GM23338 (cell line): ENCODE data around the gene WDR1. TPM values are rescaled to one million over a fixed set of nuclear protein-coding genes. Genes with fewer than 3 reads are reported as not detected.

Experiments used
- ATAC-seq: fragments of 200-7000 bp; cut with Tn5 transposase; 3 replicates; pipeline ENCODE4 v1.9.1; 2020
- DNase-seq: peaks from one replicate; pipeline ENCODE4 v3.0.0-alpha.2; 2015; ENCODE audit warnings: low spot score
- H2AFZ ChIP-seq: fragments of 200-600 bp; sonication (generic); 2 replicates; pipeline ENCODE4 v1.8.0; 2016; ENCODE audit warnings: antibody characterized with exemption, mild to moderate bottlenecking, moderate library complexity
- H3F3A ChIP-seq: fragments of 200-600 bp; sonication (generic); replicated peaks from 2 replicates; pipeline ENCODE4 v1.8.0; 2017; ENCODE audit warnings: antibody characterized with exemption, mixed run types, low read depth
- H3K27ac ChIP-seq: fragments of 200-600 bp; sonication (generic); 2 replicates; pipeline ENCODE4 v1.6.1; 2016; ENCODE audit warnings: low read depth
- H3K27me3 ChIP-seq: fragments of 200-600 bp; sonication (generic); 2 replicates; pipeline ENCODE4 v1.8.0; 2016; ENCODE audit warnings: mild to moderate bottlenecking, mixed run types, moderate library complexity; ENCODE audit not compliant: insufficient read depth
- H3K36me3 ChIP-seq: fragments of 200-600 bp; sonication (generic); 2 replicates; pipeline ENCODE4 v1.8.0; 2016; ENCODE audit warnings: mild to moderate bottlenecking; ENCODE audit not compliant: insufficient read depth
- H3K4me1 ChIP-seq: fragments of 200-600 bp; sonication (generic); 2 replicates; pipeline ENCODE4 v1.8.0; 2016; ENCODE audit warnings: mild to moderate bottlenecking, moderate library complexity; ENCODE audit not compliant: insufficient read depth
- H3K4me2 ChIP-seq: fragments of 200-600 bp; sonication (generic); 2 replicates; pipeline ENCODE4 v1.7.1; 2017; ENCODE audit warnings: mixed run types
- H3K4me3 ChIP-seq: fragments of 200-600 bp; sonication (generic); 2 replicates; pipeline ENCODE4 v1.6.1; 2016; ENCODE audit warnings: mixed run types
- H3K79me2 ChIP-seq: fragments of 200-600 bp; sonication (generic); replicated peaks from 2 replicates; pipeline ENCODE4 v1.8.0; 2017; ENCODE audit warnings: mild to moderate bottlenecking; ENCODE audit not compliant: insufficient read depth
- H3K9me2 ChIP-seq: fragments of 200-600 bp; sonication (generic); 2 replicates; pipeline ENCODE4 v1.8.0; 2017; ENCODE audit not compliant: insufficient read depth
- H4K20me1 ChIP-seq: fragments of 200-600 bp; sonication (generic); replicated peaks from 2 replicates; pipeline ENCODE4 v1.8.0; 2017; ENCODE audit warnings: mild to moderate bottlenecking; ENCODE audit not compliant: insufficient read depth
- H3K27ac Mint-ChIP-seq: 2 replicates; pipeline ENCODE4 v1.8.0; 2020; ENCODE audit warnings: inconsistent platforms, mild to moderate bottlenecking, moderate library complexity, mixed read lengths
- H3K27me3 Mint-ChIP-seq: 3 replicates; pipeline ENCODE4 v1.8.0; 2022; ENCODE audit warnings: low read depth, mild to moderate bottlenecking, moderate library complexity, mixed read lengths, inconsistent platforms; ENCODE audit not compliant: insufficient read depth, poor library complexity
- H3K36me3 Mint-ChIP-seq: 3 replicates; pipeline ENCODE4 v1.8.0; 2021; ENCODE audit warnings: low read depth, mild to moderate bottlenecking, inconsistent platforms, moderate library complexity, mixed read lengths
- H3K4me1 Mint-ChIP-seq: 3 replicates; pipeline ENCODE4 v1.8.0; 2020; ENCODE audit warnings: mild to moderate bottlenecking, inconsistent platforms, mixed read lengths
- H3K4me3 Mint-ChIP-seq: 3 replicates; pipeline ENCODE4 v1.8.0; 2021; ENCODE audit warnings: moderate library complexity, mild to moderate bottlenecking, inconsistent platforms, mixed read lengths
- H3K9me3 Mint-ChIP-seq: 3 replicates; pipeline ENCODE4 v1.8.0; 2020; ENCODE audit warnings: moderate library complexity, mild to moderate bottlenecking, inconsistent platforms, mixed read lengths
- EZH2 ChIP-seq: fragments of 200-600 bp; sonication (generic); IDR thresholded peaks from one replicate; pipeline ENCODE4 v1.8.0; 2017; ENCODE audit warnings: antibody characterized with exemption, mild to moderate bottlenecking, low read depth; ENCODE audit not compliant: unreplicated experiment
- EZH2phosphoT487 ChIP-seq: fragments of 200-600 bp; sonication (generic); IDR thresholded peaks from one replicate; pipeline ENCODE4 v1.8.1; 2018; ENCODE audit warnings: antibody characterized with exemption; ENCODE audit not compliant: unreplicated experiment
- JUNB ChIP-seq: IDR thresholded peaks from one replicate; pipeline ENCODE4 v1.6.1; 2016; ENCODE audit warnings: antibody characterized with exemption; ENCODE audit not compliant: unreplicated experiment
- POLR2AphosphoS5 ChIP-seq: IDR thresholded peaks from 2 replicates; pipeline ENCODE4 v1.6.1; 2016; ENCODE audit warnings: antibody characterized with exemption, low read depth
- STAT1 ChIP-seq: IDR thresholded peaks from one replicate; pipeline ENCODE4 v1.6.1; 2016; ENCODE audit warnings: antibody characterized with exemption; ENCODE audit not compliant: unreplicated experiment
- ZNF331 ChIP-seq: fragments of 250-450 bp; sonication (Bioruptor Pico); IDR thresholded peaks from 2 replicates; pipeline ENCODE4 v1.5.0; 2020; ENCODE audit warnings: low read depth, mild to moderate bottlenecking, moderate library complexity
- polyA plus RNA-seq: library from polyadenylated mRNA; unstranded; fragments of >200 nt; fragmentation: Nextera tagmentation; extraction: Ambion mirVana; gene quantifications from 2 replicates; pipeline ENCODE4 v1.2.1, GENCODE V29; 2016
- total RNA-seq: library from RNA; depleted of rRNA; stranded (reverse); fragments of >200 nt; shearing (Covaris generic); gene quantifications from 2 replicates; pipeline ENCODE4 v1.2.3, GENCODE V29; 2014
- TF ChIP-seq, protein P1 (sequence below): IDR thresholded peaks from one replicate; pipeline ENCODE4 v1.6.1; 2018; ENCODE audit warnings: antibody characterized with exemption; ENCODE audit not compliant: unreplicated experiment
- TF ChIP-seq, protein P2 (sequence below): fragments of 250-450 bp; sonication (Bioruptor Pico); IDR thresholded peaks from 2 replicates; pipeline ENCODE4 v1.5.0; 2020; ENCODE audit warnings: mild to moderate bottlenecking, moderate library complexity

Gene WDR1
- total and polyA plus RNA-seq, 2 experiments from 2014 or later: 93.2 to 248 TPM

DNA sequence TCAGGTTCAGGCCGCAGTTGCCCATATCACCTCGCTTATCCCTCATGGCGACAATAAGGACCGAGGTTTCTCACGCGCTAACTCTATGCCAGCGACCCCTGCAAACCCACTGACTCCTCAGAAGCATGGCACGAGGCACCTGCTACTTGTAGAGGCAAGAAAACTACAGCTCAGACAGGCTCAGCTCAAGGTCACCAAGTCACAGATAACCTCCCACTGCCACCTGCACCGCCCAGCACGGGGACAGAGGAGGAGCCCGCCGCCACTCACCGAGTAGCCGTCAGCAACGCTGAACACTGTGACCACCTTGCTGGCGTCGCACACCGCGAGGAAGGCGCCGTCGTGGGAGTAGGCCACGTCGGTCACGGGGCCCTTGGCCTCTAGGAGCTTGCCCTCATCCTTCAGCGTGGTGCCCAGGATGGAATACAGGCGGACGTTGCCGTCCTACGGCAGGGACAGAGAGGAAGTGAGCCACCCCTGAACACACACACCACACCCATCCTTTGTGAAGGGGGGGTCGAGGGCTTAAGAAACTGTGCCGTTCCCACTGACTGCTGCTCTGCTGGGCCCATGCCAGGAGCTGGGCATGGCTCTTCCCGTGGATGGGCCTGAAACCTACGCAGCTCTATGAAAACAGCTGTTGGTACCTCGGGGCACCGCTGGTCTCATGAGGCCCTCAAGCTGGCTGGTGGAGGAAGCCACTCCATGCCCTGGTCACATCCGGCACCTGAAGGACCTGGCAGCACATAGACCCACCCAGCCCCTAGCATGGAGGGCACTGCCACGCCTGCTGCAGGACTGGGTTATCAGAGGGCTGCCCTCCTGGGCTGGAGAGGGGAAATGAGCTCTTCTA, 38.9 kb downstream of the WDR1 start:
- Histone ChIP-seq H4K20me1 (no peaks in the 10 kb centered on the region; the same call in 1 of the 2 replicates), H3K79me2 (no peaks in the 10 kb centered on the region), H3K9me2 (no peaks in the 10 kb centered on the region), H3F3A (no peaks in the 10 kb centered on the region), H3K27me3 (no peaks in the 10 kb centered on the region), H3K4me3 (no peak overlapping the region), H2AFZ (no peak overlapping the region), H3K36me3 (peaks cover 37% of the 10 kb centered on the region), H3K4me1 (no peaks in the 10 kb centered on the region), H3K27ac (no peak overlapping the region), H3K4me2 (no peak overlapping the region)
- Mint-ChIP-seq H3K9me3 (no peaks in the 10 kb centered on the region), H3K36me3 (peaks cover 95% of the 10 kb centered on the region), H3K27ac (no peak overlapping the region), H3K4me1 (no peaks in the 10 kb centered on the region; the same call in 2 of the 3 replicates), H3K4me3 (no peak overlapping the region), H3K27me3 (peaks cover 8% of the 10 kb centered on the region)
- TF ChIP-seq STAT1 (no peak), JUNB (no peak), EZH2phosphoT487 (no peak), EZH2 (no peak), POLR2AphosphoS5 (no peak), ZNF331 (CRISPR knock-in tag) (no peak)
- TF ChIP-seq, protein P1, sequence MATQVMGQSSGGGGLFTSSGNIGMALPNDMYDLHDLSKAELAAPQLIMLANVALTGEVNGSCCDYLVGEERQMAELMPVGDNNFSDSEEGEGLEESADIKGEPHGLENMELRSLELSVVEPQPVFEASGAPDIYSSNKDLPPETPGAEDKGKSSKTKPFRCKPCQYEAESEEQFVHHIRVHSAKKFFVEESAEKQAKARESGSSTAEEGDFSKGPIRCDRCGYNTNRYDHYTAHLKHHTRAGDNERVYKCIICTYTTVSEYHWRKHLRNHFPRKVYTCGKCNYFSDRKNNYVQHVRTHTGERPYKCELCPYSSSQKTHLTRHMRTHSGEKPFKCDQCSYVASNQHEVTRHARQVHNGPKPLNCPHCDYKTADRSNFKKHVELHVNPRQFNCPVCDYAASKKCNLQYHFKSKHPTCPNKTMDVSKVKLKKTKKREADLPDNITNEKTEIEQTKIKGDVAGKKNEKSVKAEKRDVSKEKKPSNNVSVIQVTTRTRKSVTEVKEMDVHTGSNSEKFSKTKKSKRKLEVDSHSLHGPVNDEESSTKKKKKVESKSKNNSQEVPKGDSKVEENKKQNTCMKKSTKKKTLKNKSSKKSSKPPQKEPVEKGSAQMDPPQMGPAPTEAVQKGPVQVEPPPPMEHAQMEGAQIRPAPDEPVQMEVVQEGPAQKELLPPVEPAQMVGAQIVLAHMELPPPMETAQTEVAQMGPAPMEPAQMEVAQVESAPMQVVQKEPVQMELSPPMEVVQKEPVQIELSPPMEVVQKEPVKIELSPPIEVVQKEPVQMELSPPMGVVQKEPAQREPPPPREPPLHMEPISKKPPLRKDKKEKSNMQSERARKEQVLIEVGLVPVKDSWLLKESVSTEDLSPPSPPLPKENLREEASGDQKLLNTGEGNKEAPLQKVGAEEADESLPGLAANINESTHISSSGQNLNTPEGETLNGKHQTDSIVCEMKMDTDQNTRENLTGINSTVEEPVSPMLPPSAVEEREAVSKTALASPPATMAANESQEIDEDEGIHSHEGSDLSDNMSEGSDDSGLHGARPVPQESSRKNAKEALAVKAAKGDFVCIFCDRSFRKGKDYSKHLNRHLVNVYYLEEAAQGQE: no peak
- TF ChIP-seq, protein P2, sequence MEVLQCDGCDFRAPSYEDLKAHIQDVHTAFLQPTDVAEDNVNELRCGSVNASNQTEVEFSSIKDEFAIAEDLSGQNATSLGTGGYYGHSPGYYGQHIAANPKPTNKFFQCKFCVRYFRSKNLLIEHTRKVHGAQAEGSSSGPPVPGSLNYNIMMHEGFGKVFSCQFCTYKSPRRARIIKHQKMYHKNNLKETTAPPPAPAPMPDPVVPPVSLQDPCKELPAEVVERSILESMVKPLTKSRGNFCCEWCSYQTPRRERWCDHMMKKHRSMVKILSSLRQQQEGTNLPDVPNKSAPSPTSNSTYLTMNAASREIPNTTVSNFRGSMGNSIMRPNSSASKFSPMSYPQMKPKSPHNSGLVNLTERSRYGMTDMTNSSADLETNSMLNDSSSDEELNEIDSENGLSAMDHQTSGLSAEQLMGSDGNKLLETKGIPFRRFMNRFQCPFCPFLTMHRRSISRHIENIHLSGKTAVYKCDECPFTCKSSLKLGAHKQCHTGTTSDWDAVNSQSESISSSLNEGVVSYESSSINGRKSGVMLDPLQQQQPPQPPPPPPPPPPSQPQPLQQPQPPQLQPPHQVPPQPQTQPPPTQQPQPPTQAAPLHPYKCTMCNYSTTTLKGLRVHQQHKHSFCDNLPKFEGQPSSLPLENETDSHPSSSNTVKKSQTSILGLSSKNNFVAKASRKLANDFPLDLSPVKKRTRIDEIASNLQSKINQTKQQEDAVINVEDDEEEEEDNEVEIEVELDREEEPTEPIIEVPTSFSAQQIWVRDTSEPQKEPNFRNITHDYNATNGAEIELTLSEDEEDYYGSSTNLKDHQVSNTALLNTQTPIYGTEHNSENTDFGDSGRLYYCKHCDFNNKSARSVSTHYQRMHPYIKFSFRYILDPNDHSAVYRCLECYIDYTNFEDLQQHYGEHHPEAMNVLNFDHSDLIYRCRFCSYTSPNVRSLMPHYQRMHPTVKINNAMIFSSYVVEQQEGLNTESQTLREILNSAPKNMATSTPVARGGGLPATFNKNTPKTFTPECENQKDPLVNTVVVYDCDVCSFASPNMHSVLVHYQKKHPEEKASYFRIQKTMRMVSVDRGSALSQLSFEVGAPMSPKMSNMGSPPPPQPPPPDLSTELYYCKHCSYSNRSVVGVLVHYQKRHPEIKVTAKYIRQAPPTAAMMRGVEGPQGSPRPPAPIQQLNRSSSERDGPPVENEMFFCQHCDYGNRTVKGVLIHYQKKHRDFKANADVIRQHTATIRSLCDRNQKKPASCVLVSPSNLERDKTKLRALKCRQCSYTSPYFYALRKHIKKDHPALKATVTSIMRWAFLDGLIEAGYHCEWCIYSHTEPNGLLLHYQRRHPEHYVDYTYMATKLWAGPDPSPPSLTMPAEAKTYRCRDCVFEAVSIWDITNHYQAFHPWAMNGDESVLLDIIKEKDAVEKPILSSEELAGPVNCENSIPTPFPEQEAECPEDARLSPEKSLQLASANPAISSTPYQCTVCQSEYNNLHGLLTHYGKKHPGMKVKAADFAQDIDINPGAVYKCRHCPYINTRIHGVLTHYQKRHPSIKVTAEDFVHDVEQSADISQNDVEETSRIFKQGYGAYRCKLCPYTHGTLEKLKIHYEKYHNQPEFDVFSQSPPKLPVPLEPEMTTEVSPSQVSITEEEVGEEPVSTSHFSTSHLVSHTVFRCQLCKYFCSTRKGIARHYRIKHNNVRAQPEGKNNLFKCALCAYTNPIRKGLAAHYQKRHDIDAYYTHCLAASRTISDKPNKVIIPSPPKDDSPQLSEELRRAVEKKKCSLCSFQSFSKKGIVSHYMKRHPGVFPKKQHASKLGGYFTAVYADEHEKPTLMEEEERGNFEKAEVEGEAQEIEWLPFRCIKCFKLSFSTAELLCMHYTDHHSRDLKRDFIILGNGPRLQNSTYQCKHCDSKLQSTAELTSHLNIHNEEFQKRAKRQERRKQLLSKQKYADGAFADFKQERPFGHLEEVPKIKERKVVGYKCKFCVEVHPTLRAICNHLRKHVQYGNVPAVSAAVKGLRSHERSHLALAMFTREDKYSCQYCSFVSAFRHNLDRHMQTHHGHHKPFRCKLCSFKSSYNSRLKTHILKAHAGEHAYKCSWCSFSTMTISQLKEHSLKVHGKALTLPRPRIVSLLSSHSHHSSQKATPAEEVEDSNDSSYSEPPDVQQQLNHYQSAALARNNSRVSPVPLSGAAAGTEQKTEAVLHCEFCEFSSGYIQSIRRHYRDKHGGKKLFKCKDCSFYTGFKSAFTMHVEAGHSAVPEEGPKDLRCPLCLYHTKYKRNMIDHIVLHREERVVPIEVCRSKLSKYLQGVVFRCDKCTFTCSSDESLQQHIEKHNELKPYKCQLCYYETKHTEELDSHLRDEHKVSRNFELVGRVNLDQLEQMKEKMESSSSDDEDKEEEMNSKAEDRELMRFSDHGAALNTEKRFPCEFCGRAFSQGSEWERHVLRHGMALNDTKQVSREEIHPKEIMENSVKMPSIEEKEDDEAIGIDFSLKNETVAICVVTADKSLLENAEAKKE (CRISPR knock-in tag): no peak
- no peak for DNase-seq
- no peak for ATAC-seq
